ENCODE measurements around the gene AGK. TPM values are rescaled to one million over a fixed set of nuclear protein-coding genes. Genes with fewer than 3 reads are reported as not detected.

AGK gene
- total RNA-seq, 1 experiment from 2014 or later: 38.2 TPM

DNA sequence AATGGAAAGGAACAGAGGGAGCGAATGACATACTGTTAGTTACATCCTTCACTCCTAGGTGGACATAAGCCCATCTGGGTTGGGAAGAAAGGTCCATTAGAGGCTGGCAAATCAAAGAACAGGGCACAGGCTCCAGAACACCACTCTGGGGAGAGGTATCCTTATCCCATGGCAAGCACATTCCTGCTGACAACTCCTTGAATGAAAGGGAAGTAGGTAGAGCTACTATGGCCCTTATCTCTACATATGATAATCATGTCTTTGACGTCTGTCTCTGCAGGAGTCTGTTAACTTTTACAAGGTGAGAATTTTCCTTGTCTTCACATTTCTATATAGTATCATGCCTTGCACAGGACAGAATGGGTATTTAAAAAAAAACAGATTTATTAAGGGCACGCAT, 140.3 kb downstream of the AGK start:
- peaks cover 29% of the 10 kb centered on the region for H3K79me2 ChIP-seq (ENCODE audit: low read length)
- DNase-seq: no peak
- POLR2A ChIA-PET (ENCODE audit: unreplicated experiment): no interaction called here
- H2AFZ ChIP-seq (ENCODE audit: low read length): no peak overlapping the region
- H3F3A ChIP-seq (ENCODE audit: low read length, unreplicated experiment): no peaks in the 10 kb centered on the region
- H3K36me3 ChIP-seq (ENCODE audit: low read depth, low read length): no peaks in the 10 kb centered on the region
- no peak for TF ChIP-seq EZH2phosphoT487 (IDR thresholded peaks at IDR 0.05; ENCODE audit: borderline replicate concordance, low read length)
- TF ChIP-seq EZH2 (IDR thresholded peaks at IDR 0.05; ENCODE audit: low read length, unreplicated experiment): no peak
- TF ChIP-seq, protein P1, sequence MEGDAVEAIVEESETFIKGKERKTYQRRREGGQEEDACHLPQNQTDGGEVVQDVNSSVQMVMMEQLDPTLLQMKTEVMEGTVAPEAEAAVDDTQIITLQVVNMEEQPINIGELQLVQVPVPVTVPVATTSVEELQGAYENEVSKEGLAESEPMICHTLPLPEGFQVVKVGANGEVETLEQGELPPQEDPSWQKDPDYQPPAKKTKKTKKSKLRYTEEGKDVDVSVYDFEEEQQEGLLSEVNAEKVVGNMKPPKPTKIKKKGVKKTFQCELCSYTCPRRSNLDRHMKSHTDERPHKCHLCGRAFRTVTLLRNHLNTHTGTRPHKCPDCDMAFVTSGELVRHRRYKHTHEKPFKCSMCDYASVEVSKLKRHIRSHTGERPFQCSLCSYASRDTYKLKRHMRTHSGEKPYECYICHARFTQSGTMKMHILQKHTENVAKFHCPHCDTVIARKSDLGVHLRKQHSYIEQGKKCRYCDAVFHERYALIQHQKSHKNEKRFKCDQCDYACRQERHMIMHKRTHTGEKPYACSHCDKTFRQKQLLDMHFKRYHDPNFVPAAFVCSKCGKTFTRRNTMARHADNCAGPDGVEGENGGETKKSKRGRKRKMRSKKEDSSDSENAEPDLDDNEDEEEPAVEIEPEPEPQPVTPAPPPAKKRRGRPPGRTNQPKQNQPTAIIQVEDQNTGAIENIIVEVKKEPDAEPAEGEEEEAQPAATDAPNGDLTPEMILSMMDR (conservative IDR thresholded peaks at IDR 0.05; ENCODE audit: low read depth, low read length): no peak
- ATAC-seq: no peak
- no peak overlapping the region for H3K27ac ChIP-seq (ENCODE audit: low read length)
- no TSS peak for BruUV-seq (replicated peaks)
- H4K20me1 ChIP-seq (ENCODE audit: low read length): no peaks in the 10 kb centered on the region
- H3K9ac ChIP-seq (ENCODE audit: low read length): no peak overlapping the region
- no peaks in the 10 kb centered on the region for H3K27me3 ChIP-seq (ENCODE audit: low read length)
- CTCF ChIA-PET: no interaction called here
- H3K4me2 ChIP-seq (ENCODE audit: low read length): no peak overlapping the region
- no peaks in the 10 kb centered on the region for H3K9me3 ChIP-seq (ENCODE audit: low read length)
- no peak overlapping the region for H3K4me3 ChIP-seq (ENCODE audit: low read length)
- no peaks in the 10 kb centered on the region for H3K9me2 ChIP-seq (replicated peaks; ENCODE audit: low read length)
- H3K4me1 ChIP-seq (ENCODE audit: insufficient read depth, low read length): peaks cover 15% of the 10 kb centered on the region
- intact Hi-C loops (cut with micrococcal nuclease): no loop called here

DNA sequence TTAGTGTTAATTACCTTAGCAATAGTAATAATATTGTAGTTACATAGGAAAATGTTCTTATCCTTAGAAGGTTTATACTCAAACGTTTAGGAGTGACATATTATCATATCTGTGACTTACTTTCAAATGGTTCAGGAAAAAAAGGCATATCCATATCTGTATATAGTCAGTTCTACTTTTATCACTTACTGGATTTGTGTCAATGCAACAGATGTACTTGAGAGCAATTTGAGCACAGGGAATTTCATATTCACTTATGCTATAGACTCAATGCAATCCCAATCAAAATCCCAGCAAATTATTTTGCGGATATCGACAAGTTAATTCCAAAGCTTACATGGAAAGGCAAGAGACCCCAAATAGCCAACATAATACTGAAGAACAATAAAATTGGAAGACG, 140.8 kb downstream of the AGK start:
- peaks cover 33% of the 10 kb centered on the region for H3K79me2 ChIP-seq (ENCODE audit: low read length)
- no peaks in the 10 kb centered on the region for H3F3A ChIP-seq (ENCODE audit: low read length, unreplicated experiment)
- DNase-seq: no peak
- H3K4me3 ChIP-seq (ENCODE audit: low read length): no peak overlapping the region
- no peaks in the 10 kb centered on the region for H4K20me1 ChIP-seq (ENCODE audit: low read length)
- no peak for TF ChIP-seq EZH2phosphoT487 (IDR thresholded peaks at IDR 0.05; ENCODE audit: borderline replicate concordance, low read length)
- TF ChIP-seq, protein P1 (conservative IDR thresholded peaks at IDR 0.05; ENCODE audit: low read depth, low read length): no peak
- TF ChIP-seq EZH2 (IDR thresholded peaks at IDR 0.05; ENCODE audit: low read length, unreplicated experiment): no peak
- H3K4me1 ChIP-seq (ENCODE audit: insufficient read depth, low read length): peaks cover 19% of the 10 kb centered on the region
- H3K36me3 ChIP-seq (ENCODE audit: low read depth, low read length): no peaks in the 10 kb centered on the region
- H3K4me2 ChIP-seq (ENCODE audit: low read length): no peak overlapping the region
- H3K27ac ChIP-seq (ENCODE audit: low read length): no peak overlapping the region
- intact Hi-C loops (cut with micrococcal nuclease): no loop called here
- no peaks in the 10 kb centered on the region for H3K9me2 ChIP-seq (replicated peaks; ENCODE audit: low read length)
- no peaks in the 10 kb centered on the region for H3K9me3 ChIP-seq (ENCODE audit: low read length)
- ChIA-PET CTCF (no interaction called here), POLR2A (ENCODE audit: unreplicated experiment) (no interaction called here)
- H3K27me3 ChIP-seq (ENCODE audit: low read length): no peaks in the 10 kb centered on the region
- no peak for ATAC-seq
- H3K9ac ChIP-seq (ENCODE audit: low read length): no peak overlapping the region
- no TSS peak for BruUV-seq (replicated peaks)
- H2AFZ ChIP-seq (ENCODE audit: low read length): no peak overlapping the region

DNA sequence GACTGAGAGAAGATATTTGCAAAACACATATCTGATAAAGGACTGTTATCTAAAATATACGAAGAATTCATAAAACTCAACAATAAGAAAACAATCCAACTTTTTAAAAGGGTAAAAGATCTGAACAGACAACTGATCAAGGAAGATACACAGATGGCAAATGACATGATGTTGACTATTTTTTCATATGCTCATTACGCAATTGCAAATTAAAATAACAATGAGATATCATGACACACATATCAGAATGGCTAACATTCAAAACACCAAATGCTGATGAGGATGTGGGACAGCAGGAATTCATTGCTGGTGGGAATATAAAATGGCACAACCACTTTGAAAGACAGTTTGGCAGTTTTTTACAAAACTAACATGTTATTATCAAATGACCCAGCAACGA, 141.9 kb downstream of the AGK start:
- H3K27me3 ChIP-seq (ENCODE audit: low read length): no peaks in the 10 kb centered on the region
- BruUV-seq (replicated peaks): no TSS peak

More for the DNA sequence above, 141.9 kb downstream of the AGK start:
- Histone ChIP-seq H3K36me3 (ENCODE audit: low read depth, low read length) (no peaks in the 10 kb centered on the region), H3K9me2 (replicated peaks; ENCODE audit: low read length) (no peaks in the 10 kb centered on the region), H3K9ac (ENCODE audit: low read length) (no peak overlapping the region), H2AFZ (ENCODE audit: low read length) (no peak overlapping the region), H3K4me1 (ENCODE audit: insufficient read depth, low read length) (peaks cover 29% of the 10 kb centered on the region), H3F3A (ENCODE audit: low read length, unreplicated experiment) (no peaks in the 10 kb centered on the region), H3K9me3 (ENCODE audit: low read length) (no peaks in the 10 kb centered on the region), H3K4me2 (ENCODE audit: low read length) (no peak overlapping the region), H3K4me3 (ENCODE audit: low read length) (no peak overlapping the region), H3K27ac (ENCODE audit: low read length) (no peak overlapping the region), H3K79me2 (ENCODE audit: low read length) (peaks cover 37% of the 10 kb centered on the region), H4K20me1 (ENCODE audit: low read length) (no peaks in the 10 kb centered on the region)
- no peak for DNase-seq
- ChIA-PET POLR2A (ENCODE audit: unreplicated experiment) (no interaction called here), CTCF (interaction anchor here (0.7 kb wide), 1 partner anchor 538 kb away, joined by 3 read pairs; no protein-coding TSS in a partner anchor)
- TF ChIP-seq, protein P1 (conservative IDR thresholded peaks at IDR 0.05; ENCODE audit: low read depth, low read length): no peak
- TF ChIP-seq EZH2 (IDR thresholded peaks at IDR 0.05; ENCODE audit: low read length, unreplicated experiment) (no peak), EZH2phosphoT487 (IDR thresholded peaks at IDR 0.05; ENCODE audit: borderline replicate concordance, low read length) (no peak)
- ATAC-seq: no peak
- intact Hi-C loops (cut with micrococcal nuclease): no loop called here
